ENCODE measurements around the gene POLR2I. TPM values are rescaled to one million over a fixed set of nuclear protein-coding genes. Genes with fewer than 3 reads are reported as not detected.

POLR2I gene
- total and polyA plus RNA-seq, 2 donors (not counting 3 experiments of a cell fraction or from before 2014, with no cell fraction given), result 53.0 to 64.8 TPM

- H3K27me3 ChIP-seq (ENCODE audit: control insufficient read depth in 2 of 2, insufficient read depth in 2 of 2, low read length in 2 of 2), result no peaks in the 10 kb centered on the region
- no peak overlapping the region for H2AFZ ChIP-seq (ENCODE audit: low read depth, low read length)
- DNase-seq (ENCODE audit: low read depth, low spot score), result no peak
- H3K27ac ChIP-seq (ENCODE audit: insufficient read depth, low read depth, low read length), result no peak overlapping the region
- H4K20me1 ChIP-seq (replicated peaks; ENCODE audit: control insufficient read depth, extremely low read depth, insufficient read depth, low read length), result no peaks in the 10 kb centered on the region
- H3K9ac ChIP-seq (replicated peaks; ENCODE audit: extremely low read depth, insufficient read depth, low read length), result no peak overlapping the region
- H3K9me3 ChIP-seq (replicated peaks; ENCODE audit: control insufficient read depth, insufficient read depth, low read length), result no peaks in the 10 kb centered on the region
- H3K9me1 ChIP-seq (replicated peaks; ENCODE audit: control insufficient read depth, extremely low read depth, insufficient read depth, low read length), result no peaks in the 10 kb centered on the region
- peaks cover 3 to 9% of the 10 kb centered on the region in 2 experiments for H3K36me3 ChIP-seq (ENCODE audit: control insufficient read depth in 2 of 2, extremely low read depth in 1 of 2, insufficient read depth in 2 of 2, low read length in 2 of 2)
- dilution Hi-C loops (cut with MboI; ENCODE audit: extremely low pct_ligation_motif_present, low sequenced_read_pairs) (no loop called here), intact Hi-C loops (cut with micrococcal nuclease) (no loop called here)
- no peak overlapping the region for H3K4me2 ChIP-seq (ENCODE audit: insufficient read depth, low read length)
- no peaks in the 10 kb centered on the region for H3K79me2 ChIP-seq (ENCODE audit: control insufficient read depth, insufficient read depth, low read length)
- H3K4me1 ChIP-seq (ENCODE audit: control insufficient read depth, extremely low read depth, insufficient read depth, low read length), result no peaks in the 10 kb centered on the region
- no peak for FAIRE-seq
- CTCF ChIA-PET, result interaction anchor here (1.3 to 1.9 kb wide), 2 partner anchors 13 to 41 kb away, joined by 3 to 5 read pairs; partner anchors contain the start of gene POLR2I
- no TSS peak for BruUV-seq (replicated peaks)
- no peak overlapping the region for H3K4me3 ChIP-seq (replicated peaks in 1 of 3; ENCODE audit: insufficient read depth in 1 of 3, low read depth in 1 of 3, low read length in 3 of 3)
- no peak for TF ChIP-seq POLR2AphosphoS5 (IDR thresholded peaks at IDR 0.05; ENCODE audit: insufficient read depth, low read depth, low read length)
- TF ChIP-seq POLR2A (IDR thresholded peaks at IDR 0.05; ENCODE audit: low read depth, low read length), result no peak
- no peak for TF ChIP-seq CTCF (IDR thresholded peaks at IDR 0.05; ENCODE audit: extremely low read depth in 1 of 2, insufficient read depth in 1 of 2, low read depth in 1 of 2, low read length in 2 of 2)
- no peak for TF ChIP-seq JUN (IDR thresholded peaks at IDR 0.05; ENCODE audit: borderline replicate concordance, insufficient read depth, insufficient read length, low read depth)
- POLR2A ChIA-PET, result no interaction called here
These were observed 12.9 kb downstream of the POLR2I start for GRCh38 chr19:36101550-36102327.

- intact Hi-C loops (cut with micrococcal nuclease), result no loop called here
- Histone ChIP-seq H3K4me1 (ENCODE audit: control insufficient read depth, extremely low read depth, insufficient read depth, low read length) (no peaks in the 10 kb centered on the region), H3K27me3 (ENCODE audit: control insufficient read depth in 2 of 2, insufficient read depth in 2 of 2, low read length in 2 of 2) (no peaks in the 10 kb centered on the region), H3K4me2 (ENCODE audit: insufficient read depth, low read length) (no peak overlapping the region), H3K27ac (ENCODE audit: insufficient read depth, low read depth, low read length) (no peak overlapping the region), H3K79me2 (ENCODE audit: control insufficient read depth, insufficient read depth, low read length) (no peaks in the 10 kb centered on the region), H2AFZ (ENCODE audit: low read depth, low read length) (no peak overlapping the region), H3K9me3 (replicated peaks; ENCODE audit: control insufficient read depth, insufficient read depth, low read length) (no peaks in the 10 kb centered on the region), H4K20me1 (replicated peaks; ENCODE audit: control insufficient read depth, extremely low read depth, insufficient read depth, low read length) (no peaks in the 10 kb centered on the region), H3K9me1 (replicated peaks; ENCODE audit: control insufficient read depth, extremely low read depth, insufficient read depth, low read length) (no peaks in the 10 kb centered on the region), H3K36me3 (ENCODE audit: control insufficient read depth in 2 of 2, extremely low read depth in 1 of 2, insufficient read depth in 2 of 2, low read length in 2 of 2) (peaks cover 3 to 9% of the 10 kb centered on the region in 2 experiments), H3K4me3 (replicated peaks in 1 of 3; ENCODE audit: insufficient read depth in 1 of 3, low read depth in 1 of 3, low read length in 3 of 3) (no peak overlapping the region), H3K9ac (replicated peaks; ENCODE audit: extremely low read depth, insufficient read depth, low read length) (no peak overlapping the region)
- CTCF ChIA-PET, result interaction anchor here (1.9 kb wide), 1 partner anchor 14 kb away, joined by 5 read pairs; the partner anchor contains the start of gene POLR2I
- POLR2A ChIA-PET, result no interaction called here
- FAIRE-seq (no peak), DNase-seq (ENCODE audit: low read depth, low spot score) (no peak)
- BruUV-seq (replicated peaks), result no TSS peak
- TF ChIP-seq MAX (IDR thresholded peaks at IDR 0.05; ENCODE audit: insufficient read depth, insufficient read length), result no peak
- TF ChIP-seq POLR2AphosphoS5 (IDR thresholded peaks at IDR 0.05; ENCODE audit: insufficient read depth, low read depth, low read length), result no peak
- TF ChIP-seq FOS (IDR thresholded peaks at IDR 0.05; ENCODE audit: borderline replicate concordance, insufficient read depth, low read length), result no peak
- dilution Hi-C loops (cut with MboI; ENCODE audit: extremely low pct_ligation_motif_present, low sequenced_read_pairs), result no loop called here
These were observed 14.2 kb downstream of the POLR2I start for GRCh38 chr19:36100476-36100875.
